H1 (cell line): ENCODE measurements around the gene RAB3A. TPM values are rescaled to one million over a fixed set of nuclear protein-coding genes. Genes with fewer than 3 reads are reported as not detected.
A peak's percentile ranks its signal among the peaks of the same experiment; 100 is the strongest.

Experiments
- CHD1 ChIP-seq: IDR thresholded peaks from 2 replicates; pipeline ENCODE4 v1.6.1; 2012; ENCODE audit warnings: low read depth, low read length, improper control_type of control experiment
- CHD2 ChIP-seq: IDR thresholded peaks from 2 replicates; pipeline ENCODE4 v1.6.1; 2012; ENCODE audit warnings: low read length, improper control_type of control experiment
- CREB1 ChIP-seq: IDR thresholded peaks from 2 replicates; pipeline ENCODE4 v1.6.1; 2012; ENCODE audit warnings: inconsistent platforms
- EZH2 ChIP-seq: fragments of 200-600 bp; sonication (generic); IDR thresholded peaks from 2 replicates; pipeline ENCODE4 v1.7.1; 2012; ENCODE audit warnings: low read depth, mild to moderate bottlenecking, moderate library complexity, low read length, inconsistent platforms; ENCODE audit not compliant: severe bottlenecking
- HDAC6 ChIP-seq: IDR thresholded peaks from one replicate; pipeline ENCODE4 v1.7.1; 2012; ENCODE audit warnings: low read depth, mild to moderate bottlenecking, inconsistent platforms, low read length, moderate library complexity
- KDM4A ChIP-seq: IDR thresholded peaks from one replicate; pipeline ENCODE4 v1.7.1; 2012; ENCODE audit warnings: low read depth, mild to moderate bottlenecking, moderate library complexity, low read length, inconsistent platforms; ENCODE audit not compliant: severe bottlenecking
- KDM5A ChIP-seq: fragments of 200-600 bp; IDR thresholded peaks from 2 replicates; pipeline ENCODE4 v1.7.1; 2012; ENCODE audit warnings: mild to moderate bottlenecking, low read length, inconsistent platforms, mixed read lengths
- MAFK ChIP-seq: IDR thresholded peaks from 2 replicates; pipeline ENCODE4 v1.6.1; 2012; ENCODE audit warnings: low read depth, mild to moderate bottlenecking, improper control_type of control experiment, low read length
- NANOG ChIP-seq: IDR thresholded peaks from 2 replicates; pipeline ENCODE4 v1.6.1; 2011; ENCODE audit warnings: low read length, low read depth, mild to moderate bottlenecking, inconsistent platforms; ENCODE audit not compliant: insufficient read depth, poor library complexity, severe bottlenecking
- POLR2A ChIP-seq, 2 experiments: IDR thresholded peaks; 1 replicate in 1 of 2; 2 replicates in 1 of 2; pipeline ENCODE4 v1.6.1; 2011; ENCODE audit warnings: low read depth in 2 of 2, low read length in 2 of 2, mild to moderate bottlenecking in 2 of 2; ENCODE audit errors: control extremely low read depth in 1 of 2
- POLR2AphosphoS5 ChIP-seq: IDR thresholded peaks from 2 replicates; pipeline ENCODE4 v1.6.1; 2011; ENCODE audit warnings: low read depth, low read length
- RBBP5 ChIP-seq: IDR thresholded peaks from 2 replicates; pipeline ENCODE4 v1.7.1; 2012; ENCODE audit warnings: low read depth, mild to moderate bottlenecking, inconsistent platforms, low read length, moderate library complexity, borderline replicate concordance
- SIN3A ChIP-seq, 2 experiments: IDR thresholded peaks in 1 of 2; conservative IDR thresholded peaks in 1 of 2; 2 replicates each; pipeline ENCODE4 v1.6.1; 2011 to 2012; ENCODE audit warnings: low read length in 2 of 2, improper control_type of control experiment in 1 of 2, low read depth in 1 of 2, mild to moderate bottlenecking in 1 of 2
- SIRT6 ChIP-seq: IDR thresholded peaks from one replicate; pipeline ENCODE4 v1.7.1; 2012; ENCODE audit warnings: low read length, inconsistent platforms
- SP1 ChIP-seq: IDR thresholded peaks from 2 replicates; pipeline ENCODE4 v1.6.1; 2011; ENCODE audit warnings: low read depth, low read length
- SP4 ChIP-seq: IDR thresholded peaks from 2 replicates; pipeline ENCODE4 v1.6.1; 2012; ENCODE audit warnings: low read length, inconsistent platforms
- SUZ12 ChIP-seq: fragments of 200-600 bp; sonication (generic); IDR thresholded peaks from 2 replicates; pipeline ENCODE4 v1.6.1; 2012; ENCODE audit warnings: mild to moderate bottlenecking, inconsistent platforms, low read length, moderate library complexity, mixed read lengths
- TAF1 ChIP-seq: IDR thresholded peaks from 2 replicates; pipeline ENCODE4 v1.6.1; 2011; ENCODE audit warnings: mild to moderate bottlenecking, low read depth, low read length
- TEAD4 ChIP-seq: IDR thresholded peaks from 2 replicates; pipeline ENCODE4 v1.6.1; 2012; ENCODE audit warnings: low read depth, low read length, inconsistent platforms, mixed read lengths
- ZNF274 ChIP-seq: IDR thresholded peaks from 2 replicates; pipeline ENCODE4 v1.7.0; 2012; ENCODE audit warnings: low read length, borderline replicate concordance; ENCODE audit errors: extremely low read depth
- polyA plus RNA-seq, 7 experiments: library from polyadenylated mRNA; depleted of rRNA in 3 of 7; stranded (reverse) in 5 of 7; unstranded in 2 of 7; fragments of >200 nt in 5 of 7; fragments of 200-250 nt in 2 of 7; gene quantifications; 1 replicate in 5 of 7; 2 replicates in 1 of 7; 4 replicates in 1 of 7; pipeline versions ENCODE4 v1.2.1 to v1.2.3, GENCODE V29; 2011 to 2013; ENCODE audit warnings: missing spikeins in 2 of 7, mixed read lengths in 2 of 7
- total RNA-seq: library from RNA; stranded (reverse); fragmentation: NEBNext Ultra II Directional; extraction: Animal tissue kit (Norgen Biotek cat#: 25700); gene quantifications from 2 replicates; pipeline ENCODE4 v1.2.1, GENCODE V29; 2021
- TF ChIP-seq, protein P1 (sequence below), 3 experiments: IDR thresholded peaks; 1 replicate in 2 of 3; 2 replicates in 1 of 3; pipeline versions ENCODE4 v1.5.1 to v1.6.1; 2011; ENCODE audit warnings: low read length in 3 of 3, mild to moderate bottlenecking in 3 of 3, inconsistent platforms in 2 of 3, low read depth in 1 of 3, moderate library complexity in 1 of 3; ENCODE audit not compliant: insufficient read depth in 1 of 3; ENCODE audit errors: control extremely low read depth in 1 of 3
- TF ChIP-seq, protein P2 (sequence below): IDR thresholded peaks from 2 replicates; pipeline ENCODE4 v1.6.1; 2011; ENCODE audit warnings: low read depth, mild to moderate bottlenecking, low read length; ENCODE audit not compliant: insufficient read depth
- TF ChIP-seq, protein P3 (sequence below): IDR thresholded peaks from 2 replicates; pipeline ENCODE4 v1.6.1; 2011; ENCODE audit warnings: low read length, improper control_type of control experiment

Gene RAB3A
- total and polyA plus RNA-seq, 2 of the 8 experiments (the other 6 are each of a cell fraction or from before 2014, with no cell fraction given), result 13.6 to 14.2 TPM

DNA sequence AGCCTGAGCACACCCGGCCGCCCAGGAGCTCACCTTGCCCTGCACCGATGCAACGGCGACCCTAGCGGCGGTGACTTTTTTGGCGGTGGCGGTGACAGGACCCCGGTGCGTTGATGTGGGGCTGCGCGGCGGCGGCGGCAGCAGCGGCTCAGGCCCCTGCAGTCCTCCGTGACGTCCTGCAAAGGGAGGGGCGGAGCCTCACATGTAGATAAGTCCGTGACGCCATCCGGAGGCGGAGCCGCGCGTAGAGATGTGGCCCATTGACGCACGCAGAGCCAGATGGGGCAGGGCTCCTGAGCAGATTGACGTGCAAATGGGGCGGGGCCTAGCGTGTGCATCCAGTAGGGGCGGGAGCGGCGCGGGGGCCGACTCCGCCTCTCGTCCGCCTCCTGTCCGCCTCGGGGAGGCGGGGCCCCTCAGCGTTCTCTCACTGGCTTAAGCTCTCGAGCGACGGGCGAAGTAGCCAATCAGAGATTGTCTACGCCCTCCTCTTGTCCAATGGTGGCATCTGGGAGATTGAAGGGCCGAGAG is at the start of gene RAB3A (continued):
- TF ChIP-seq, protein P1, sequence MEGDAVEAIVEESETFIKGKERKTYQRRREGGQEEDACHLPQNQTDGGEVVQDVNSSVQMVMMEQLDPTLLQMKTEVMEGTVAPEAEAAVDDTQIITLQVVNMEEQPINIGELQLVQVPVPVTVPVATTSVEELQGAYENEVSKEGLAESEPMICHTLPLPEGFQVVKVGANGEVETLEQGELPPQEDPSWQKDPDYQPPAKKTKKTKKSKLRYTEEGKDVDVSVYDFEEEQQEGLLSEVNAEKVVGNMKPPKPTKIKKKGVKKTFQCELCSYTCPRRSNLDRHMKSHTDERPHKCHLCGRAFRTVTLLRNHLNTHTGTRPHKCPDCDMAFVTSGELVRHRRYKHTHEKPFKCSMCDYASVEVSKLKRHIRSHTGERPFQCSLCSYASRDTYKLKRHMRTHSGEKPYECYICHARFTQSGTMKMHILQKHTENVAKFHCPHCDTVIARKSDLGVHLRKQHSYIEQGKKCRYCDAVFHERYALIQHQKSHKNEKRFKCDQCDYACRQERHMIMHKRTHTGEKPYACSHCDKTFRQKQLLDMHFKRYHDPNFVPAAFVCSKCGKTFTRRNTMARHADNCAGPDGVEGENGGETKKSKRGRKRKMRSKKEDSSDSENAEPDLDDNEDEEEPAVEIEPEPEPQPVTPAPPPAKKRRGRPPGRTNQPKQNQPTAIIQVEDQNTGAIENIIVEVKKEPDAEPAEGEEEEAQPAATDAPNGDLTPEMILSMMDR (IDR thresholded peaks at IDR 0.05; ENCODE audit: control extremely low read depth in 1 of 3, insufficient read depth in 1 of 3, low read depth in 1 of 3, low read length in 3 of 3), result peak in 2 of 3 experiments; percentile 14 to 20; a peak in 1 of 4 replicates
- TF ChIP-seq CHD2 (peak; percentile 97), CREB1 (peak; percentile 92), SUZ12 (no peak), RBBP5 (no peak), CHD1 (no peak), POLR2A (IDR thresholded peaks at IDR 0.05; ENCODE audit: control extremely low read depth in 1 of 2, low read depth in 2 of 2, low read length in 2 of 2) (no peak), KDM5A (no peak), MAFK (no peak), HDAC6 (no peak), SP4 (peak; percentile 97), NANOG (no peak), ZNF274 (no peak), SIN3A (conservative IDR thresholded peaks at IDR 0.05 in 1 of 2, IDR thresholded peaks at IDR 0.05 in 1 of 2; ENCODE audit: low read depth in 1 of 2, low read length in 2 of 2) (peak; percentile 48 to 63; a peak in 2 of 4 replicates), TEAD4 (no peak), SP1 (peak; percentile 100), POLR2AphosphoS5 (no peak), SIRT6 (no peak), TAF1 (no peak), EZH2 (no peak), KDM4A (no peak)
- TF ChIP-seq, protein P2, sequence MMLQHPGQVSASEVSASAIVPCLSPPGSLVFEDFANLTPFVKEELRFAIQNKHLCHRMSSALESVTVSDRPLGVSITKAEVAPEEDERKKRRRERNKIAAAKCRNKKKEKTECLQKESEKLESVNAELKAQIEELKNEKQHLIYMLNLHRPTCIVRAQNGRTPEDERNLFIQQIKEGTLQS, result no peak
- TF ChIP-seq, protein P3, sequence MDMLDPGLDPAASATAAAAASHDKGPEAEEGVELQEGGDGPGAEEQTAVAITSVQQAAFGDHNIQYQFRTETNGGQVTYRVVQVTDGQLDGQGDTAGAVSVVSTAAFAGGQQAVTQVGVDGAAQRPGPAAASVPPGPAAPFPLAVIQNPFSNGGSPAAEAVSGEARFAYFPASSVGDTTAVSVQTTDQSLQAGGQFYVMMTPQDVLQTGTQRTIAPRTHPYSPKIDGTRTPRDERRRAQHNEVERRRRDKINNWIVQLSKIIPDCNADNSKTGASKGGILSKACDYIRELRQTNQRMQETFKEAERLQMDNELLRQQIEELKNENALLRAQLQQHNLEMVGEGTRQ, result no peak
